ENCODE measurements around the gene DPEP3. TPM values are rescaled to one million over a fixed set of nuclear protein-coding genes. Genes with fewer than 3 reads are reported as not detected.
A peak's percentile ranks its signal among the peaks of the same experiment; 100 is the strongest.

The DPEP3 gene
- total and polyA plus RNA-seq, 2 experiments from 2014 or later, result not detected

DNA sequence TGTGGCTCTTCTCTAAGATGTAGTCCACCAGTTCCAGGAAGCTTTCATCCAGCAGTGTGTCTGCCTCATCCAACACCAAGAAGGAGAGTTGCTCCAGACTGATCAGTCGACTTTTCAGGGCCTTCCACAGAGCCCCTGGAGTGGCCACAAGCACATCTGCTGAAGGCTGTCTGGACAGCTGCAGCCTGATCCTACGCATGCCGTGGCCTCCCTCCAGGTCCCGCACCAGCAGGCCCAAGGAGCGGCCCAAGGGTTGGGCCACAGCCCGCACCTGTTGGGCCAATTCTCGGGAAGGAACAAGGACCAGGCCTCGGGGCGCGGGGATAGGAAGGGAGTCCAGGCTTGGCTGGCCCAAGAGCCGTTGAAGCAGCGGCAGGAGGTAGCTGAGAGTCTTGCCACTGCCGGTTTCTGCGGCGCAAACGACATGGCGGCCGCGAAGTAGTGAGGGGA is 42.0 kb upstream of the DPEP3 start:
- H3K36me3 ChIP-seq (replicated peaks; ENCODE audit: insufficient read depth, low read depth), result no peaks in the 10 kb centered on the region

DNA sequence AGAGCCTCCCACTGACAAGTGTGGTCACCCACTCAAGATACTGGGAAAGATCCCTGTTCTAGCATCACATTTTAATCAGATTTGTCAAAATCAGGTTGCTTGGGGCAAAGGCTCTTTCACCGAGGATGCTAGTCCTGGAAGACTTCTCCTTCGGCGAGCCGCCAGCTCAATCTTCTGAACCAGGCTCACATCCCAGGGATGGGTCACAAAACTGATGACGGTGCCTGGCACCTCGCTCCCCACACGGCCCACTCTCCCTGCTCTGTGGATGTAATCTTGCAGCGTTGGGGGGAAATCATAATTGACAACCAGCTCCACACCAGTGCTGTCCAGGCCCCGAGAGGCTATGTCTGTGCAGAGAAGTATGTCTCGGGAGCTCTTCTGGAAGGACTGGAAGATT is 41.2 kb upstream of the DPEP3 start:
- Histone ChIP-seq H3K36me3 (replicated peaks; ENCODE audit: insufficient read depth, low read depth) (no peaks in the 10 kb centered on the region), H3K4me2 (peak overlapping the region; percentile 93), H3K27me3 (no peaks in the 10 kb centered on the region), H3K9me3 (ENCODE audit: low read depth) (no peaks in the 10 kb centered on the region), H3K4me1 (ENCODE audit: insufficient read depth) (peaks cover 14% of the 10 kb centered on the region), H3K79me2 (peaks cover 32% of the 10 kb centered on the region), H4K20me1 (ENCODE audit: insufficient read depth, poor library complexity, severe bottlenecking) (no peaks in the 10 kb centered on the region), H3K4me3 (no peak overlapping the region), H3K27ac (no peak overlapping the region), H2AFZ (no peak overlapping the region), H3K9me2 (replicated peaks; ENCODE audit: insufficient read depth) (no peaks in the 10 kb centered on the region)
- TF ChIP-seq EZH2 (IDR thresholded peaks at IDR 0.05; ENCODE audit: borderline replicate concordance) (no peak), EZH2phosphoT487 (IDR thresholded peaks at IDR 0.05; ENCODE audit: low read depth, severe bottlenecking, unreplicated experiment) (no peak)
- TF ChIP-seq, protein P1, sequence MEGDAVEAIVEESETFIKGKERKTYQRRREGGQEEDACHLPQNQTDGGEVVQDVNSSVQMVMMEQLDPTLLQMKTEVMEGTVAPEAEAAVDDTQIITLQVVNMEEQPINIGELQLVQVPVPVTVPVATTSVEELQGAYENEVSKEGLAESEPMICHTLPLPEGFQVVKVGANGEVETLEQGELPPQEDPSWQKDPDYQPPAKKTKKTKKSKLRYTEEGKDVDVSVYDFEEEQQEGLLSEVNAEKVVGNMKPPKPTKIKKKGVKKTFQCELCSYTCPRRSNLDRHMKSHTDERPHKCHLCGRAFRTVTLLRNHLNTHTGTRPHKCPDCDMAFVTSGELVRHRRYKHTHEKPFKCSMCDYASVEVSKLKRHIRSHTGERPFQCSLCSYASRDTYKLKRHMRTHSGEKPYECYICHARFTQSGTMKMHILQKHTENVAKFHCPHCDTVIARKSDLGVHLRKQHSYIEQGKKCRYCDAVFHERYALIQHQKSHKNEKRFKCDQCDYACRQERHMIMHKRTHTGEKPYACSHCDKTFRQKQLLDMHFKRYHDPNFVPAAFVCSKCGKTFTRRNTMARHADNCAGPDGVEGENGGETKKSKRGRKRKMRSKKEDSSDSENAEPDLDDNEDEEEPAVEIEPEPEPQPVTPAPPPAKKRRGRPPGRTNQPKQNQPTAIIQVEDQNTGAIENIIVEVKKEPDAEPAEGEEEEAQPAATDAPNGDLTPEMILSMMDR (IDR thresholded peaks at IDR 0.05; ENCODE audit: poor library complexity), result no peak
- DNase-seq (ENCODE audit: low spot score), result no peak
- 97% methylated on average over 10 of the region's 10 CpGs for WGBS (ENCODE audit: low lambda C conversion rate, missing lambda C conversion rate)

More for the DNA sequence above, 42.0 kb upstream of the DPEP3 start:
- Histone ChIP-seq H2AFZ (peak overlapping the region; percentile 97), H3K4me1 (ENCODE audit: insufficient read depth) (peaks cover 14% of the 10 kb centered on the region), H3K27ac (peak overlapping the region; percentile 93), H3K9me3 (ENCODE audit: low read depth) (no peaks in the 10 kb centered on the region), H3K27me3 (no peaks in the 10 kb centered on the region), H4K20me1 (ENCODE audit: insufficient read depth, poor library complexity, severe bottlenecking) (no peaks in the 10 kb centered on the region), H3K4me2 (peak overlapping the region; percentile 93), H3K9me2 (replicated peaks; ENCODE audit: insufficient read depth) (no peaks in the 10 kb centered on the region), H3K4me3 (peak overlapping the region; percentile 88), H3K79me2 (peaks cover 32% of the 10 kb centered on the region)
- TF ChIP-seq EZH2 (IDR thresholded peaks at IDR 0.05; ENCODE audit: borderline replicate concordance), result no peak
- TF ChIP-seq, protein P1 (IDR thresholded peaks at IDR 0.05; ENCODE audit: poor library complexity), result no peak
- no peak for TF ChIP-seq EZH2phosphoT487 (IDR thresholded peaks at IDR 0.05; ENCODE audit: low read depth, severe bottlenecking, unreplicated experiment)
- WGBS (ENCODE audit: low lambda C conversion rate, missing lambda C conversion rate), result 20% methylated on average over 19 of the region's 19 CpGs
- no peak for DNase-seq (ENCODE audit: low spot score)

DNA sequence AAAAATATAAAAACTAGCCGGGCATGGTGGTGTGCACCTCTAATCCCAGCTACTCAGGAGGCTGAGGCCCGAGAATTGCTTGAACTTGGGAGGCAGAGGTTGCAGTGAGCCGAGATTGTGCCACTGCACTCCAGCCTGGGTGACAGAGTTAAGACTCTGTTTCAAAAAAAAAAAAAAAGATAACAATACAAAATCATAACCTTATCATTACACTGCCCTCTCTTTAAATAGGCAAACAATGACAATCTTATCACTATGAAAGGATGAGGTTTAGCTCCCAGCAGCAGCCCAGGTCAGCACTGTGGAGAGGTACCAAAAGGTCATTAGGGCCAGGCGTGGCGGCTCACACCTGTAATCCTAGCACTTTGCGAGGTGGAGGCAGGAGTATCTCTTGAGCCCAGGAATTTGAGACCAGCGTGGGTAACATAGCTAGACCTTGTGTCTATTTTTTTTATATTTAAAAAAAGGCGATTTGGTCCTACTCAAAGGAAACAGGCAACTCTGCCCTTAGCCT is 38.9 kb upstream of the DPEP3 start:
- H2AFZ ChIP-seq, result no peak overlapping the region
- no peaks in the 10 kb centered on the region for H3K27me3 ChIP-seq
- H3K4me2 ChIP-seq, result no peak overlapping the region
- peaks cover 14% of the 10 kb centered on the region for H3K4me1 ChIP-seq (ENCODE audit: insufficient read depth)
- H3K36me3 ChIP-seq (replicated peaks; ENCODE audit: insufficient read depth, low read depth), result no peaks in the 10 kb centered on the region
- H3K9me3 ChIP-seq (ENCODE audit: low read depth), result no peaks in the 10 kb centered on the region
- no peak overlapping the region for H3K27ac ChIP-seq
- no peak overlapping the region for H3K4me3 ChIP-seq
- H4K20me1 ChIP-seq (ENCODE audit: insufficient read depth, poor library complexity, severe bottlenecking), result no peaks in the 10 kb centered on the region
- H3K79me2 ChIP-seq, result peaks cover 20% of the 10 kb centered on the region
- TF ChIP-seq EZH2 (IDR thresholded peaks at IDR 0.05; ENCODE audit: borderline replicate concordance) (no peak), EZH2phosphoT487 (IDR thresholded peaks at IDR 0.05; ENCODE audit: low read depth, severe bottlenecking, unreplicated experiment) (no peak)
- TF ChIP-seq, protein P1 (IDR thresholded peaks at IDR 0.05; ENCODE audit: poor library complexity), result no peak
- 57% methylated on average over 8 of the region's 8 CpGs for WGBS (ENCODE audit: low lambda C conversion rate, missing lambda C conversion rate)
- no peak for DNase-seq (ENCODE audit: low spot score)
- no peaks in the 10 kb centered on the region for H3K9me2 ChIP-seq (replicated peaks; ENCODE audit: insufficient read depth)
